ENCODE results near the gene COA1.
"Not testable (repeated sequence)": the region's sequence is repeated elsewhere in the genome, so short reads cannot be mapped to it uniquely, and the experiment has no call there.

The COA1 gene

DNA sequence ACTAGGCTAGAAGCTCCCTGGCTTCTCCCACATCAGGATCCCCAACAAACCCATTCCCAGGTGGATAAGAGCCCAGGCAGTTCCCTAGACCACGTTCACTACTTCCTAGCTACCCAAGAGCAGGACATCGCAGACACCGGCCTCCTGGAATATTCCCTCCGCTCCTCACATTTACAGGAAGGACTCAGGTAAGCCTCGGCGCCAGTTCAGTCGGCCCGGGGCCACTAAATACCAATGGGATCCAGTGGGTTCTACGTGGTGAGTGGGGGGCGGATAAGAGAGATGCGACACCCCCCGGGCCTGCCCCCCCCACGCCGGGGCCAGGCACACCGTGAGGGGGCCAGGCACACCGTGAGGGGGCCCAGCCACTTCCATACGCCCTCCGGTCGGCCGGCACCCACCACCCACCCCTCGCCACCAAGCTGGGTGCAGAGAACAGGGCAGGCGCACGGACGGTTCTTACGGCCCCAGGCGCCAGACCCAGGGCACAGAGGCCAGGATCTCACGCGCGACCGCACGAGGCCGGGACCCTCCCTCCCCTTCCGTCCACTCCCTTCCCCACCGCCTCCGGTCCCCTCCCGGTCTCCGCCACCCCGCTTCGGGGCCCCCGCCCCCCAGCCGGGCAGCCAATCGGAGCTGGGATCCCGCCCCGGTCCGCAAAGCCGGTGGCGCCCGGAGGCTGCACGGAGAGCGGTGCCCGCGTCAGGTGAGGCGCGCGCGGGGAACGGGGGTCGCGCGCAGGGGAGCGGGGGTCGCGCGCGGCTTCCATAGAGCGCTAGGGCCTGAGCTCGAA, 28.9 kb upstream of the COA1 start, which contains the start of gene BLVRA:
BLVRA (plus strand) TSS at position 652 of the 793 bp plus-strand sequence. CDS start 12,479 bp downstream, outside the sequence.
- peak; percentile 54 for DNase-seq (ENCODE audit: low spot score)

DNA sequence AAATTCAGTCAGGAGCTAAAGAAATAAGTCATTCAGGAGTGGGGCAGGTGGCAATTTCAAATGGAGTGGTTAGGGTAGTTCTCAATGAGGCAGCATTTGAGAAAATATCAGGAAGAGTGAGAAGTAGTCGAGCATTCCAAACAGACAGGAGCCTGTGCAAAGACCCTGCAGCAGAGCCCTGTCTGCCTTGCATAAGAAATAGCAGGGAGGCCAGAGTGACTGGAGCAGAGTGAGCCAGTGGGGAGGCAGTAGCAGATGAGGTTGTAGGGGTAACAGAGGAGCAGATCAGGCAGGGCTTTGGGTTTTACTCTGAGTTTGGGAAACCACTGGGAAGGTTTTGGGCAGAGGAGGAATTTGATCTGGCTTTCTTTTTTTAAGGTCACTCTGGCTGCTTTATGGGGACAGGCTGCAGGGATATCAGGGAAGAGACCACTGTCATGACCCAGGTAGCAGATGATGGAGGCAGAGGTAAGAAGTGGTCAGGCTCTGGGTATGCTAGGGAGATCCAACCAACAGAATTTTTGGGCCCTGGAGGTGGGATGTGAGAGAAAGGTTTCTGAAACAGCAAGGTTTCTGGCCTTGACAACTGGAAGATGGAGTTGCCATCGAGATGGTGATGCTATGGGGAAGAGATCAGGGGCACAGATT, 27.9 kb upstream of the COA1 start:
- no peak for DNase-seq (ENCODE audit: low spot score)

DNA sequence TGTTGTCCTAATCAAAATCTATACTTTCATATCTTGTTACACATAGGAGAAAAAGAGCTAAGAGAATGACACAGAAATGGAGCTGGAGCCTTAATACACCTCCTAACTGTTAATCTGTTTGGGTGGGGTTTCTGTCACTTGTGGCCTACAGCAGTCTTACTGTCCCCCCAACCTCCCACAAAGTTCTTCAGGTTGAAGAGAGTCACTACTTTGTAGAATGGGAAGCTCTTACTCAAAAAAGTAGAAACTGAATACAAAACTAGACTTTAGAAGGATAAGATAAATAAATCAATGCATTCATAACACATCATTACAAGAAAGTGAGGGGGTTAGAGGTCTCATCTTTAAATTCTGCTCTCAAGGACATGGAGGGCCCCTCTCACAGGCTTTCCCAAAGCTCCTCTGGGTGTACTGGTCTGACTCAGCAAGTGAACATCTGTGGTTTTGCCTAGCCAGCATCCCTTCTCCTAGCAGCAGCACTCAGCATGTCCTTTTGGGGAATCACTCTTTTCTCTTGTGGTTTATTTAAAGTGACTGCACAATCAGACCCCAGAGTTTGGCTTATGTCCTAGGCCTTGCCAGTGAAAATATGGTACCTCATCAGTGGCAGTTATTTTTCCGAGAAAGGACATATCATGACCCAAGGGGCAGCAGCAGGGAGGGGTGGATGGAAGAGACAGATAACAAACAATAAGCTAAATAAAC, 27.2 kb upstream of the COA1 start:
- no peak for DNase-seq (ENCODE audit: low spot score)

DNA sequence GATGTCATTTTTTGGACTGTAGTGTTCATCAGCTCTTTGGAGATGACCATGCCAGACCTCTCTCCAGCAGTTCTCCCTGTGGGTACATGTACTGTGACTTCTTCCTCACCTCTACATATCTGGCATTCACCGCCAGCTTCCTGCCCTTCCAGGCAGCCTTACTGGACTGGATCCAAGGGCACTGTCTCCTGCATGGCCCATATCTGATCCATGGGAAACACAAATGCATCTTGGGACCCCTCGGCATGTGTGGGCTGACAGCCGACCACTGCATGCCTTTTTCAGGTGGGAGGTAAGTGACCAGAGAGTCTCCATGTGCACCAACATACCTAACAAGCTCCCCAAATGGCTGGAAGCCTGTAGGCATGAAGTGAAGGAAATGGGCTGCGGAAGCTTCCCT, 25.3 kb upstream of the COA1 start:
- DNase-seq (ENCODE audit: low spot score) = no peak

DNA sequence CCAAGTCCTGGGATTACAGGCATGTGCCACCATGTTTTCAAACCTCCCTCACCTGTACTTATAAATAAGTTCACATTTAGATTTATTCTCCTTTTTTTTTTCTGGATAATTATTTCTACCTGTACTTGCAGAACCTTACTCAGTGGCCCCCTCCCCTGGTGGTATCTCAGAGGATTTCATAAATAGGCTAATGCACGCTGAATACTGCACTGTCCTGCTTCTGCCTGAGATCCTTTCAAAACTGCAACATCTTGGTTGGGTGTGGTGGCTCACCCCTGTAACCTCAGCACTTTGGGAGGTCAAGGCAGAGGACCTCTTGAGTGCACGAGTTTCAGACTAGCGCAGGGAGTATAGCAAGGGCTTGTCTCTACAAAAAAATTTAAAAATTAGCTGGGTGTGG, 24.5 kb upstream of the COA1 start:
- DNase-seq (ENCODE audit: low spot score) = no peak

DNA sequence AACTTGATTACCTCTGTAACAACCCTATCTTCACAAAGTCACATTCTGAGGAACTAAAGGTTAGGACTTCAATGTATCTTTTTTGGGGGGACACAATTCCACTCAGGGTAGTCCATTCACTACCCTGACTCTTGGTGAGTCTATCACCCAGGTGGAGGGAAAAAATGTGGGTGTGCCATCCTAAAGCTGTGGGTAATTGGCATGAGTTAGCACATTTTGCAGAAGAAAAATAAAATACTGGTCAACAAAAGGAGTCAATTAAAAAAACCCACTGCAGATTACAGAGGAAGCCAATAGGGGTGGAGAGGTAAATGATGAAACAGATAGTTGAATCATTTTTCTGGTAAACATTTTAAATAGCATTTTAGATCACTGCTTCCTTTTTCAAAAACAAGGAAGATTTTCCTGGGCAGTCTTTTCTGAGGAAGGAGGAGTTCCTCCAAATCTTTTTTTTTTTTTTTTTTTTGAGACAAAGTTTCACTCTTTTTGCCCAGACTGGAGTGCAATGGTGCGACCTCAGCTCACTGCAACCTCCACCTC, 24.0 kb upstream of the COA1 start:
- DNase-seq (ENCODE audit: low spot score) = no peak

DNA sequence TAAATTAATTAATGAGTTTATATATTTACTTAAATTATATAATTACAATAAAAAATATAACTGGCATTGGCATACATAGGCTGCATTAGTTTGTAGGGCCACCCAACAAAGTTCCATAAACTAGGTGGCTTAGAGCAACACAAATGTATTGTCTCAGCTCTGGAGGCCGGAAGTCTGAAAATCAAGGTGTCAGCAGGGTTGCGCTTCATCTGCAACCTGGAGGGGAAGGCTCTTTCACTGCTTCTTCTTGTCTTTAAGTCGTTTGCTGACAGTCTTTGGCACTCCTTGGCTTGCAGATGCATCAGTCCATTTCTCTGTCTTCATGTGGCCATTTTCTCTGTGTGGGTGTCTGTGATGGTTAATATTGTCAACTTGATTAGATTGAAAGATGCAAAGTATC, 23.1 kb upstream of the COA1 start:
- DNase-seq (ENCODE audit: low spot score) = no peak

DNA sequence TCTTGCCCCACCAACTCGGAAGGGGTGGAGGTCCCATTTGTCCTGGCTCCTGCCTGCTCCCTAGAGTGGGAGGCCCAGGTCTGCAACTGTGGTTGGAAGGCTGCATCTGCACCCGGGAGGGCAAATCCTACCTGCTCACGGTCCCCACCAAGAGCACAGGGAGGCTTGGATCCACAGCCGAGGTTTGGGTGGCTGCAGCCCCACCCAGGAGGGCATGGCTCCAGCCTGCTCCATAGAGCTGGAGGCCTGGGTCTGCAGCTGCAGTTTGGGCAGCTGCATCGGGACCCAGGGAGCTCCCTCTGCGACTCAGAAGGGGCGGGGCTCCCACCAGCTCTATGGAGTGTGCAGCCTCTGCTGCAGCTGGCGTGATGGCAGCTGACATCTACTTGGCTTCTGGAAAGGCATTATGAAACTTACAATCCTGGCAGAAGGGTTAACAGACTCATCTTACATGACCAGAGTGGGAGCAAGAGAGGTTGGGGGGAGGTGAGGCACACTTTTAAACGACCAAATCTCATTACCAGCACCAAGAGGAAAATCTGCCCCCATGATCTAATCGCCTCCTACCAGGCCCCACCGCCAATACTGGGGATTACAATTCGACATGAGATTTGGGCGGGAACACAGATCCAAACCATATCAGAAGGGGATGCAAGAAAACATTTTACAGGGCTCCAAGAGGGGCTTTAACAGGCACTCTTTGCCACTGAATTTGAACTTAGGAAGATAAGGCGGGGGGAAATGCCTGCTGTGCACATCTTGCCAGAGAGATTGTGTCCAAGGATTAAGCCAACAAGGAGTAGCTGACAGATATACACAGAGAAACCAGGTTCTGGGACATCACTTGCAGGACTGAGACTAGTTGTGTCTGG, 20.9 kb upstream of the COA1 start:
- DNase-seq (ENCODE audit: low spot score) = no peak

DNA sequence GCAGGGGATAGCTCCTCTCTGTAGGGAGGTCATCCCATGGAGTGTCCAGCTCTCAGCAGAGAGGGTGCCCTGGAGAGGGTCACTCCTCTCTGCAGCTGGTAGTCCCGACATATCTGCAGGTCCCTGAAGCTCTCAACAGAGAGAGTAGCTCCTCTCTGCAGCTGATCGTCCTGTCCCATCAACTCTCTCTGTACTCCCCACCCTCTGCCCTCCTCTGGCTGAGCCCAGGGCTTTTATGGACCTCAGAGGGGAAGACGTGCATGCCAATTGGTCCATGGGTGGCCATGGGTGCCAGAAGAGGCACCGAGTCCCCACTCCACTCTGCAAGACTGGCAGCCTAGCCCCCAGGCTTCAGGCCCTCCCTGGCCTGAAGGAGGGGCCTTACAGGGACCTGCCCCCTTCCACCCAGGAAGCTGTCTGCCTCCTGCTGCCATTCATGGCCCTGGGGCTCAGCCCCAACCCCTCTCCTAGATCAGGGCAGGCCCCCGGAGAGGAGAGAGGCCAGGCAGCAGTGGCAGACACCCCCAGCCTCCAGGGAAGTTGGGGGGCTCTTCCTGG, 20.1 kb upstream of the COA1 start:
- DNase-seq (ENCODE audit: low spot score) = no peak

DNA sequence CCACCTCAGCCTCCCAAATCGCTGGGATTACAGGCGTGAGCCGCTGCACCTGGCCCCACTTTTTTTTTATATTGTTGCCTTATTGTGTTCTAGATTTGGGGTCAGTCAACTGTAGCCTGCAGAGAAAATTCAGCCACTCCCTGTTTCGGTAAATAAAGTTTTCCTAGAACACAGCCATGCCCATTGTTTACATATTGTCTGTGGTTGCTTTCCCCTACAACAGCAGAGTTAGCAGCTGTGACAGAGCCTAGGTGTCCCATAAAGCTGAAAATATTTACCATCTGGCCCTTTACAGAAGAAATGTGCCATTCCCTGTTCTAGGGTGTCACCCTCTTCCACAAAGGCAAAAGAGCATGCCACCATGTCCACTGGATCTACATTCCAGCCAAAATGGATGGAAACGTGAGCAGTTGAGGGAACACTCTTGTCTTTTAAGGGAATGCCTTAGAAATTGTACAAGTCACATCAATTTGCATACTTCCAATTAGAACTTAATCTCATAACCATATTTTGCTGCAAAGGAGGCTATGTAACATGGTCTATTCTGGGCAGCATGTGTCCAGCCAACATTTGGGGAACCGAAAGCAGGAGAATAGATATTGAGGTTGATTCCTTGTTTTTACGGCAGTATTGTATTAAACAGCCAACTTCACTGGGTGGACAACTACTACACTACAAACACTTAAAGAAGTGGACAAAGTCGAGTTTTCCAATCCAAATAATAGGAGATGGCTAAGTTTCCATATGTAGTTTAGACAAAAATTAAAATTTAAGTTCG, 18.2 kb upstream of the COA1 start:
- no peak for DNase-seq (ENCODE audit: low spot score)

DNA sequence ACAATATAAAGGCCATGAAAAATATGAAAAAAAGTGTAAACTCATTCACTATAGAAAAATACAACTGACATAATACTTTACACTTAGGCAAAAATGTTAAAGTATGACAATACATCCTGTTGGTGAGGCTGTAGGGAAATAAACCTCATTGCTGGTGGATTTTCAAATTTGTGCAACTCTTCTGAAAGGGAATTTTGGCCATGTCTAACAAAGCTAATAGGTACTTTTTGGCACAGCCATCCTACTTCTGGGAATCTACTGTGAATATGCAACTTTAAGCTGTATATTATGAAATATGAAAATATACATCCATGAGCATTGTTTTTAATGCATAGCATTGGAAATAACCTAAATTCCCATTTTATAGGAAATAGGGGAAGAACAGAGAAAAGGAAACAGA, 13.4 kb upstream of the COA1 start:
- no peak for DNase-seq (ENCODE audit: low spot score)

DNA sequence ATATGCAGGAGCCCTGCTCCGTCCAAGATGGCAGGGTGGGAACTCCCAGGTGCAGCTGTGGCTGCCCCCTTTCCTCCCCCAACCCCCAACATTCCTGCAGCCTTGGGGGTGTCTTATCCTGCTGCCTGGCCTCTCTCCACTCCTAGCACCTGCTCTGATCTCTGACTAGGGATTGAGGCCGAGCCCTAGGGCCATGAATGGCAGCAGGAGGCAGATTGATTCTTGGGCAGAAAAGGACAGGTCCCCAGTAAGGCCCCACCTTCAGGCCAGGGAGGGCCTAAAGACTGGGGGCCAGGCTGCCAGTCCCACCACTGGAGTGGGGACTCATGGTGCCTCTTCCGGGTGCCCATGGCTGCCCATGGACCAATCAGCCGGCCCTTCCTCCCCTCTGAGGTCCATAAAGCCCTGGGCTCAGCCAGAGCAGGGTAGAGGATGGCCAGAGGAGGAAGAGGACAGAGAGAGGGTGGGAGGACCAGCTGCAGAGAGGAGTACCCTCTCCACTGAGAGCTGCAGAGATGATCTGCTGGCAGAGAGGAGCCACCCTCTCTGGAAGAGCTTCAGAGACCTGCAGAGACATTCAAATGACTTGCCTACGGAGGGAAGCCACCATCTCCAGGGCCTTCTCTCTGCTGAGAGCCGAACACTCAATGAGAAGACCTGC, 8.3 kb upstream of the COA1 start:
- DNase-seq (ENCODE audit: low spot score) = no peak

DNA sequence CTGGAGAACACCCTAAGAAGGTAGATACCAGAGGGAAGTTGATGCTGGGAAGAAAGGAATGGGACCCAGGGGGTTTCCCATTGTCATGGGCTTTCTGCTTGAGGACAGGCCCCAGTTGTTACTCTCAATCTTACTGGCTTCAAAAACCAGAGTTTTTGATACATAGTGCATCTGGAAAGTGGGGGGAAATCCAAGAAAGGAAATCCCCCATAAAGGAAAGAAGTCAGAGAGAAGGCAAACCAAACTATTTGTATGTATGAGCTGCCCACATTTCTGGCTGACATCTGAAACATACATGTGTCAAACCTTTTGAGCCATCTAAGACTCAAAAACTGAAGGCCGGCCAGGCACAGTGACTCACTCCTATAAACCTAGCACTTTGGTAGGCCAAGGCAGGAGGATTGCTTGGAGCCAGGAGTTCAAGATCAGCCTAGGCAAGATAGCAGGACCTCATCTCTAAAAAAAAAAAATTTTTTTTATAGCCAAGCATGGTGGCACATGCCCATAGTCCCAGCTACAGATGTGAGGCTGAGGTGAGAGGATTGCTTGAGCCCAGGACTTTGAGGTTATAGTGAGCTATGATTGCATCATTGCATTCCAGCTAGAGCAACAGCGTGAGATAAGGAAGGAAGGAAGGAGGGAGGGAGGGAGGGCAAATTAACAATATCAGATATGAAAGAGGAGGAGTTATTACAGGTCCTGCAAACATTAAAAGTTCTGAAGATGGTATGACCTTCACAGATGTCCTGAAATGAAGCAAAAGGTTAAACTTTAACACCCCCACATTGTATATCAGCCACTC, 6.7 kb upstream of the COA1 start:
- no peak for DNase-seq (ENCODE audit: low spot score)

DNA sequence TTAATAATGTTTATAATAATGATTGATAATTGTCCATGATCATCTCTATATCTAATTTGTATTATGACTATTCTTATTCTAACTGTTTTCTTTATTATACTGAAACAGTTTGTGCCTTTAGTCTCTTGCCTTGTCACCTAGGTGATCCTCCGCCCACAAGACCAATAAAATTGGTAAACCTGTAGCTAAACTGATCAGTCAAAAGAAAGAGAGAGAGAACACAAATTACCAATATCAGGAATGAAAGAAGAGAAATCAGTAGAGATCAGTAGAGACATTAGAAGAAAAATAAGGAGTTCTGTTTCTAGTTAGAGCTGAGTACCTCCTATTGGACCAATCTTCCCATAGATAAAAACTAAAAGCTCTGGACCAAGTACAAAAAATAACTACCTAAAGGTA, 6.1 kb upstream of the COA1 start:
- DNase-seq (ENCODE audit: low spot score) = no peak

DNA sequence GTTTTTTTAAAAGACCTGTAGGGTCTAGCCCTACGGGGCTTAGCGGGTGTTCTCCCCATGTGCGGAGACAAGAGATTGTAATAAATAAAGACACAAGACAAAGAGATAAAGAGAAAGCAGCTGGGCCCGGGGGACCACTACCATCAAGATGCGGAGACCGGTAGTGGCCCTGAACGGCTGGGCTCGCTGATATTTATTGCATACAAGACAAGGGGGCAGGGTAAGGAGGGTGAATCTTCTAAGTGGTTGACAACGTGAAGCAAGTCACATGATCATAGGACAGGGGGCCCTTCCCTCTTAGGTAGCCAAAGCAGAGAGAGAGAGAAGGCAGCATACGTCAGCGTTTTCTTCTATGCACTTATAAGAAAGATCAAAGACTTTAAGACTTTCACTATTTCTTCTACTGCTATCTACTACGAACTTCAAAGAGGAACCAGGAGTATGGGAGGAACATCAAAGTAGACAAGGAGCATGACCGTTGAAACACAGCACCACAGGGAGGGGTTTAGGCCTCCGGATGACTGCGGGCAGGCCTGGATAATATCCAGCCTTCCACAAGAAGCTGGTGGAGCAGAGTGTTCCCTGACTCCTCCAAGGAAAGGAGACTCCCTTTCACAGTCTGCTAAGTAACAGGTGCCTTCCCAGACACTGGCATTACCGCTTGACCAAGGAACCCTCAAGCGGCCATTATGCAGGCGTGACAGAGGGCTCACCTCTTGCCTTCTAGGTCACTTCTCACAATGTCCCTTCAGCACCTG, 5.4 kb upstream of the COA1 start:
- not testable (repeated sequence) for DNase-seq (ENCODE audit: low spot score)

DNA sequence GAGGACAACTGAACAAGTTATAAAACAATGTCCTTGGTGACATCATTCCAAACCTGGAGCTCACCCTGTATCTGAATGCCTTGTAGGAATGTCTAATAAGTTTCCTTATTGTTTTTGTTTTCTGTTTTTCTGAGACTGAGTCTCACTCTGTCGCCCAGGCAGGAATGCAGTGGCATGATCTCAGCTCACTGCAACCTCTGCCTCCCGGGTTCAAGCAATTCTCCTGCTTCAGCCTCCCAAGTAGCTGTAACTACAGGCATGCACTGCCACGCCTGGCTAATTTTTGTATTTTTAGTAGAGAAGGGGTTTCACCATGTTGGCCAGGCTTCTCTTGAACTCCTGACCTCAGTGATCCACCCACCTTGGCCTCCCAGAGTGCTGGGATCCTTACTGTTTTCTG, 2.2 kb upstream of the COA1 start:
- DNase-seq (ENCODE audit: low spot score) = not testable (repeated sequence)

DNA sequence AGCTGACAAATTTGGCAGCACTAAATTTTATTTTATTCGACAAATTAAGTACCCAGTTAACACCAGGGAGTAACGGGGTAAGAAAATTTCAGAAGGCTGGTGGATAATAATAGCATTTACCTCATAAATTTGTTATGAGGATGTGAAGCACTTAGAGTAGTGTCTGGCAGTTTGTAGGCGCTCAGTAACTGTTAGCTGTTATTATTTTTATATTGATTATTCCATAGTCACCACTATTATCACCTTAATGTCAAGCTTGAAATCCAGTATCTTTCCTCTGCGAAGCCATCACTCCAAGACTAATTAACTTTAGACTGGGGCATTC, 563 bp upstream of the COA1 start:
- no peak for DNase-seq (ENCODE audit: low spot score)

DNA sequence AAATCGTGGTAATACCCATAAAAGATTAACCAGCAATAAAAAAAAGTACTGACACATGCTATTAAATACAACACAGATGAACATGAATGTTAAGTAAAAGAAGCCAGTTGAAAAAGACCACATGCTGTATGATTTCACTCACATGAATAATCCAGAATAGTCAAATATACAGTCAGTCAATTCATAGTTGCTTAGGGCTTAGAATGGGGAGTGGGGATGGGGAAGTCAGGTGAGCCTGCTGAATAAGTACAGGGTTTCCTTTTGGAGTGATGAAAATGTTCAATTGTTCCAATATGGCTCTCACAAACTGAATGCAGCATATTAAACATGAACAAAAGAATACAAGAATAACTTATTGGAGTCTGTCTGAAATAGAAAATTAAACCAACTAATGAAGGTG, 1.8 kb downstream of the COA1 start:
- no peak for DNase-seq (ENCODE audit: low spot score)

DNA sequence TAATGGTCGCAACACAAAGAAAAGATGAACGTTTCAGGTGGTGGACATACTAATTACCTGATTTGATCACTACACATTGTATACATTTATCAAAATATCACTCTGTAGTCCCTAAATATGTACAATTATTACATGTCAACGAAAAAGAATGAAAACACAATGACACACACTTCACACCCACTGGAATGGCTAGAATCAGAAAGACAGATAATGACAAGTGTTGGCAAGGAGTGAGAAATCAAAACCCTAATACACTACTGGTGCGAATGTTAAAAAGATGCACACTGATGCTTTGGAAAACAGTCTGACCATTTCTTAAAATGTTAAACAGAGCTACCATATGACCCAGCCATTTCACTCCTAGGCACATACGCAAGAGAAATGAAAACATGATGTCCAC, 2.3 kb downstream of the COA1 start:
- DNase-seq (ENCODE audit: low spot score) = no peak

Measured in LoVo (cell line).